K562 (cell line): ENCODE data around the gene HKDC1. TPM values are rescaled to one million over a fixed set of nuclear protein-coding genes. Genes with fewer than 3 reads are reported as not detected.

Experiments used
- ATAC-seq: fragments of 200-7000 bp; cut with Tn5 transposase; 3 replicates; pipeline ENCODE4 v1.9.1; 2020; ENCODE audit warnings: moderate library complexity
- BruUV-seq: library from RNA; stranded (reverse); fragments of 400-500 nt; replicated peaks from 2 replicates; lab custom pipeline; 2021; lab: Mats Ljungman, UMichigan
- CTCF ChIA-PET: fragments of 300-600 bp; formaldehyde crosslinking; extraction: SDS; loops from one replicate; lab custom pipeline; 2021; ENCODE audit warnings: low intra/inter-chr PET ratio; lab: Yijun Ruan, JAX
- POLR2A ChIA-PET: fragments of 300-600, 350-650 bp; sonication (Branson Sonifier 250); formaldehyde crosslinking; extraction: SDS; loops from one replicate; lab custom pipeline; 2021; ENCODE audit warnings: antibody characterized with exemption, inconsistent platforms; lab: Yijun Ruan, JAX
- DNase-seq, 4 experiments: peaks; one replicate each; pipeline versions ENCODE4 v3.0.0 to v3.0.0-alpha.2; 2011 to 2018; ENCODE audit warnings: low spot score in 3 of 4, mixed read lengths in 3 of 4; ENCODE audit errors: extremely low read depth in 1 of 4
- FAIRE-seq: peaks from 2 replicates; lab custom pipeline; 2011; peaks lifted over from hg19 to GRCh38; lab: Jason Lieb, UNC
- H2AFZ ChIP-seq: 2 replicates; pipeline ENCODE4 v1.6.0; 2011; ENCODE audit warnings: low read depth, low read length, control low read depth, inconsistent platforms
- H3K27ac ChIP-seq: fragments of 200-600 bp; 3 replicates; pipeline ENCODE4 v1.8.0; 2011; ENCODE audit warnings: low read depth, mild to moderate bottlenecking, control low read depth, inconsistent platforms, low read length, moderate library complexity, mixed read lengths; ENCODE audit errors: extremely low read depth
- H3K27me3 ChIP-seq, 2 experiments: fragments of 300-600 bp in 1 of 2; 2 replicates in 1 of 2; 3 replicates in 1 of 2; pipeline versions ENCODE4 v1.6.0 to v1.8.0; 2011; ENCODE audit warnings: inconsistent platforms in 2 of 2, low read length in 2 of 2, mild to moderate bottlenecking in 1 of 2, mixed read lengths in 1 of 2, moderate library complexity in 1 of 2; ENCODE audit not compliant: control insufficient read depth in 2 of 2, insufficient read depth in 2 of 2
- H3K36me3 ChIP-seq: fragments of 300-600 bp; 3 replicates; pipeline ENCODE4 v1.8.0; 2011; ENCODE audit warnings: mild to moderate bottlenecking, low read length, inconsistent platforms; ENCODE audit not compliant: control insufficient read depth, insufficient read depth
- H3K4me1 ChIP-seq, 2 experiments: fragments of 200-600 bp in 1 of 2; replicated peaks in 1 of 2; 2 replicates in 1 of 2; 3 replicates in 1 of 2; pipeline versions ENCODE4 v1.5.1 to v1.8.0; 2011; ENCODE audit warnings: inconsistent platforms in 2 of 2, low read length in 2 of 2, mild to moderate bottlenecking in 1 of 2, mixed read lengths in 1 of 2, moderate library complexity in 1 of 2; ENCODE audit not compliant: control insufficient read depth in 2 of 2, insufficient read depth in 2 of 2
- H3K4me2 ChIP-seq: 2 replicates; pipeline ENCODE4 v1.6.1; 2011; ENCODE audit warnings: low read length, control low read depth, inconsistent platforms, mixed read lengths; ENCODE audit not compliant: insufficient read depth
- H3K4me3 ChIP-seq: fragments of 200-600 bp; sonication (generic), shearing (Covaris generic); 2 replicates; pipeline ENCODE4 v1.5.1; 2016; ENCODE audit warnings: control low read depth, inconsistent platforms
- H3K79me2 ChIP-seq: fragments of 200-600 bp; 3 replicates; pipeline ENCODE4 v1.8.0; 2011; ENCODE audit warnings: low read length, inconsistent platforms; ENCODE audit not compliant: control insufficient read depth, insufficient read depth
- H3K9ac ChIP-seq, 2 experiments: 2 replicates each; pipeline versions ENCODE4 v1.6.0 to v1.6.1; 2011; ENCODE audit warnings: low read depth in 2 of 2, low read length in 2 of 2, control low read depth in 1 of 2, inconsistent platforms in 1 of 2, mild to moderate bottlenecking in 1 of 2, mixed read lengths in 1 of 2; ENCODE audit not compliant: insufficient read depth in 1 of 2
- H3K9me1 ChIP-seq: one replicate; pipeline ENCODE4 v1.6.0; 2011; ENCODE audit warnings: inconsistent platforms, mild to moderate bottlenecking, low read length, moderate library complexity; ENCODE audit not compliant: control insufficient read depth, insufficient read depth
- H3K9me3 ChIP-seq: replicated peaks from 2 replicates; pipeline ENCODE4 v1.5.1; 2011; ENCODE audit warnings: low read depth, low read length, inconsistent platforms; ENCODE audit not compliant: control insufficient read depth, insufficient read depth
- H4K20me1 ChIP-seq: replicated peaks from 2 replicates; pipeline ENCODE4 v1.6.1; 2011; ENCODE audit warnings: low read length, inconsistent platforms, mixed read lengths; ENCODE audit not compliant: control insufficient read depth, insufficient read depth
- BACH1 ChIP-seq: fragments of 200-800 bp; sonication (Bioruptor generic); IDR thresholded peaks from 2 replicates; pipeline ENCODE4 v1.6.1; 2016; ENCODE audit warnings: missing genetic modification characterization, missing compliant biosample characterization
- BRCA1 ChIP-seq, 2 experiments: fragments of 450-650 bp in 1 of 2; sonication (generic) in 1 of 2; formaldehyde crosslinking in 1 of 2; IDR thresholded peaks; 2 replicates each; pipeline versions ENCODE4 v1.5.0 to v1.6.1; 2017 to 2020; ENCODE audit warnings: mild to moderate bottlenecking in 1 of 2, missing genetic modification reagents in 1 of 2
- CTCFL ChIP-seq: IDR thresholded peaks from 2 replicates; pipeline ENCODE4 v1.6.1; 2011; ENCODE audit warnings: borderline replicate concordance, low read depth, mild to moderate bottlenecking, moderate library complexity, low read length; ENCODE audit not compliant: insufficient read depth, poor library complexity, severe bottlenecking
- EWSR1 ChIP-seq: fragments of 450-650 bp; IDR thresholded peaks from 2 replicates; pipeline ENCODE4 v1.6.1; 2018; ENCODE audit warnings: borderline replicate concordance, mild to moderate bottlenecking, low read depth, moderate library complexity; ENCODE audit not compliant: partially characterized antibody
- HDAC1 ChIP-seq, 2 experiments: fragments of 450-650 bp; IDR thresholded peaks; 2 replicates each; pipeline ENCODE4 v1.6.1; 2016 to 2017; ENCODE audit warnings: inconsistent platforms in 1 of 2, mild to moderate bottlenecking in 1 of 2, moderate library complexity in 1 of 2
- NCOR1 ChIP-seq: fragments of 450-650 bp; IDR thresholded peaks from 2 replicates; pipeline ENCODE4 v1.6.1; 2016; ENCODE audit warnings: mild to moderate bottlenecking, moderate library complexity
- NEUROD1 ChIP-seq: fragments of 150-350 bp; IDR thresholded peaks from 2 replicates; pipeline ENCODE4 v1.6.1; 2014; ENCODE audit warnings: borderline replicate concordance, low read length, low read depth; ENCODE audit not compliant: partially characterized antibody
- PHF20 ChIP-seq: fragments of 450-650 bp; IDR thresholded peaks from 2 replicates; pipeline ENCODE4 v1.6.1; 2018; ENCODE audit not compliant: partially characterized antibody
- POU5F1 ChIP-seq: fragments of 150-350 bp; IDR thresholded peaks from 2 replicates; pipeline ENCODE4 v1.6.1; 2014; ENCODE audit warnings: borderline replicate concordance, low read length, low read depth, mild to moderate bottlenecking; ENCODE audit not compliant: partially characterized antibody
- RFX7 ChIP-seq: fragments of 250-450 bp; sonication (Bioruptor Pico); IDR thresholded peaks from 2 replicates; pipeline ENCODE4 v1.5.1; 2021; ENCODE audit warnings: mild to moderate bottlenecking
- SMARCA4 ChIP-seq: fragments of 450-650 bp; IDR thresholded peaks from 2 replicates; pipeline ENCODE4 v1.6.1; 2016
- SNIP1 ChIP-seq: fragments of 450-650 bp; IDR thresholded peaks from 2 replicates; pipeline ENCODE4 v1.7.1; 2017; ENCODE audit warnings: low read depth, mild to moderate bottlenecking
- SP1 ChIP-seq: sonication (generic); formaldehyde crosslinking; IDR thresholded peaks from 2 replicates; pipeline ENCODE4 v1.8.1; 2022; ENCODE audit warnings: mild to moderate bottlenecking, missing genetic modification reagents
- SREBF1 ChIP-seq: fragments of 150-350 bp; IDR thresholded peaks from 2 replicates; pipeline ENCODE4 v1.6.1; 2014; ENCODE audit warnings: antibody characterized with exemption, low read depth, low read length, borderline replicate concordance
- ZFP1 ChIP-seq: fragments of 450-650 bp; formaldehyde crosslinking; IDR thresholded peaks from 2 replicates; pipeline ENCODE4 v1.4.0; 2020; ENCODE audit warnings: mild to moderate bottlenecking, mixed read lengths
- ZNF655 ChIP-seq: fragments of 250-450 bp; sonication (Bioruptor Pico); IDR thresholded peaks from 2 replicates; pipeline ENCODE4 v1.5.0; 2021
- ZNF830 ChIP-seq: fragments of 250-450 bp; sonication (Bioruptor Pico); IDR thresholded peaks from 2 replicates; pipeline ENCODE4 v1.5.0; 2021; ENCODE audit warnings: mild to moderate bottlenecking
- WGBS: fragments of 100-300 bp; shearing (Covaris generic); methylation state at CpG from one replicate; pipeline ENCODE4 v1.1.6; 2016; ENCODE audit warnings: low coverage, mixed read lengths; ENCODE audit not compliant: insufficient coverage; ENCODE audit errors: missing lambda C conversion rate; 5-methylcytosine and 5-hydroxymethylcytosine counted together
- in situ Hi-C: fragments of 300-500 bp; cut with MboI; formaldehyde crosslinking; loops from 4 replicates; pipeline ENCODE4 v1.15.0; 2018; ENCODE audit warnings: inconsistent platforms, mixed read lengths
- intact Hi-C: fragments of 100-400 bp; cut with micrococcal nuclease; formaldehyde crosslinking; loops from 2 replicates; pipeline ENCODE4 v1.14.2; 2022
- polyA plus RNA-seq, 8 experiments: library from polyadenylated mRNA; depleted of rRNA in 4 of 8; stranded (reverse) in 5 of 8; unstranded in 3 of 8; fragments of >200 nt; fragmentation: Nextera tagmentation in 2 of 8; fragmentation: Illumina TruSeq in 1 of 8; extraction: Ambion mirVana in 2 of 8; extraction: Trizol in 1 of 8; gene quantifications; 2 replicates each; pipeline versions ENCODE4 v1.2.1 to v1.2.3, GENCODE V29; 2011 to 2014; ENCODE audit warnings: inconsistent platforms in 1 of 8, missing spikeins in 1 of 8
- total RNA-seq, 7 experiments: library from RNA; depleted of rRNA in 6 of 7; stranded (reverse); fragments of >200 nt in 6 of 7; fragmentation: Illumina TruSeq in 2 of 7; extraction: Trizol in 2 of 7; gene quantifications; 2 replicates each; pipeline versions ENCODE4 v1.2.1 to v1.2.3, GENCODE V29; 2011 to 2021; ENCODE audit warnings: low replicate concordance in 1 of 7

The HKDC1 gene
- total and polyA plus RNA-seq, 9 of the 15 experiments (the other 6 are each of a cell fraction or from before 2014, with no cell fraction given): 0.04 to 0.22 (median 0.11) TPM; not detected in 5

GRCh38 chr10:69239136-69239535 lies 19.0 kb downstream of the HKDC1 start:
- no peaks in the 10 kb centered on the region for H3K79me2 ChIP-seq
- H4K20me1 ChIP-seq: no peaks in the 10 kb centered on the region
- peaks cover 16 to 22% of the 10 kb centered on the region in 2 experiments; a peak in 4 of 5 replicates for H3K4me1 ChIP-seq
- no peaks in the 10 kb centered on the region for H3K36me3 ChIP-seq
- H3K9me1 ChIP-seq: no peaks in the 10 kb centered on the region
- H3K27ac ChIP-seq: no peak overlapping the region
- H3K4me2 ChIP-seq: no peak overlapping the region
- no peak overlapping the region for H2AFZ ChIP-seq
- no peak overlapping the region for H3K4me3 ChIP-seq
- FAIRE-seq (no peak), DNase-seq (no peak), ATAC-seq (peak; percentile 7; the same call in 1 of the 3 replicates)
- in situ Hi-C loops (loop anchor here (25.0 kb wide), 1 partner anchor 398 kb away; the partner anchor contains the start of gene FAM241B), intact Hi-C loops (loop anchor here (10.0 kb wide), 1 partner anchor 396 kb away; the partner anchor contains the start of gene FAM241B)
- 43% methylated on average over 5 of the region's 5 CpGs for WGBS
- H3K9me3 ChIP-seq: no peaks in the 10 kb centered on the region
- no peak overlapping the region for H3K9ac ChIP-seq
- POLR2A ChIA-PET: interaction anchor here (0.7 to 2.6 kb wide), 11 partner anchors 9 to 818 kb away, joined by 3 to 14 read pairs (median 3); no protein-coding TSS in a partner anchor
- no TSS peak for BruUV-seq
- CTCF ChIA-PET: interaction anchor here (0.6 to 3.8 kb wide), 2 partner anchors 154 to 1774 kb away, joined by 4 to 71 read pairs; no protein-coding TSS in a partner anchor
- TF ChIP-seq SREBF1 (no peak), BACH1 (tag) (no peak), POU5F1 (no peak), RFX7 (CRISPR knock-in tag) (no peak), EWSR1 (no peak), SMARCA4 (no peak), SP1 (CRISPR knock-in tag) (no peak), ZFP1 (no peak), CTCFL (no peak), SNIP1 (no peak), PHF20 (no peak), NCOR1 (no peak), ZNF655 (CRISPR knock-in tag) (no peak), HDAC1 (IDR thresholded peaks at IDR 0.05) (no peak), BRCA1 (IDR thresholded peaks at IDR 0.05) (no peak), BRCA1 (CRISPR knock-in tag; IDR thresholded peaks at IDR 0.05) (no peak), ZNF830 (CRISPR knock-in tag) (no peak), NEUROD1 (no peak)
- H3K27me3 ChIP-seq: no peaks in the 10 kb centered on the region
